ENCODE data around the gene DENND1B. TPM values are rescaled to one million over a fixed set of nuclear protein-coding genes. Genes with fewer than 3 reads are reported as not detected.

The DENND1B gene
- total RNA-seq, 1 experiment from 2014 or later = 14.1 TPM

- H4K20me1 ChIP-seq (ENCODE audit: insufficient read depth) = no peaks in the 10 kb centered on the region
- CTCF ChIA-PET = no interaction called here
- no peak overlapping the region for H2AFZ ChIP-seq
- no peaks in the 10 kb centered on the region for H3K36me3 ChIP-seq (ENCODE audit: low read depth)
- no peaks in the 10 kb centered on the region for H3K27me3 ChIP-seq (ENCODE audit: insufficient read depth, low read depth)
- H3K9me3 ChIP-seq (ENCODE audit: insufficient read depth, low read depth) = no peaks in the 10 kb centered on the region
- peaks cover 16% of the 10 kb centered on the region for H3K79me2 ChIP-seq (ENCODE audit: low read depth)
- no peak for DNase-seq
- no TSS peak for BruUV-seq (replicated peaks)
- no peaks in the 10 kb centered on the region for H3K4me1 ChIP-seq (replicated peaks; ENCODE audit: insufficient read depth)
- H3K9me2 ChIP-seq (ENCODE audit: insufficient read depth) = no peaks in the 10 kb centered on the region
- intact Hi-C loops (cut with micrococcal nuclease; ENCODE audit: unreplicated experiment) = no loop called here
- H3K27ac ChIP-seq = no peak overlapping the region
- TF ChIP-seq, protein P1, sequence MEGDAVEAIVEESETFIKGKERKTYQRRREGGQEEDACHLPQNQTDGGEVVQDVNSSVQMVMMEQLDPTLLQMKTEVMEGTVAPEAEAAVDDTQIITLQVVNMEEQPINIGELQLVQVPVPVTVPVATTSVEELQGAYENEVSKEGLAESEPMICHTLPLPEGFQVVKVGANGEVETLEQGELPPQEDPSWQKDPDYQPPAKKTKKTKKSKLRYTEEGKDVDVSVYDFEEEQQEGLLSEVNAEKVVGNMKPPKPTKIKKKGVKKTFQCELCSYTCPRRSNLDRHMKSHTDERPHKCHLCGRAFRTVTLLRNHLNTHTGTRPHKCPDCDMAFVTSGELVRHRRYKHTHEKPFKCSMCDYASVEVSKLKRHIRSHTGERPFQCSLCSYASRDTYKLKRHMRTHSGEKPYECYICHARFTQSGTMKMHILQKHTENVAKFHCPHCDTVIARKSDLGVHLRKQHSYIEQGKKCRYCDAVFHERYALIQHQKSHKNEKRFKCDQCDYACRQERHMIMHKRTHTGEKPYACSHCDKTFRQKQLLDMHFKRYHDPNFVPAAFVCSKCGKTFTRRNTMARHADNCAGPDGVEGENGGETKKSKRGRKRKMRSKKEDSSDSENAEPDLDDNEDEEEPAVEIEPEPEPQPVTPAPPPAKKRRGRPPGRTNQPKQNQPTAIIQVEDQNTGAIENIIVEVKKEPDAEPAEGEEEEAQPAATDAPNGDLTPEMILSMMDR (conservative IDR thresholded peaks at IDR 0.05) = no peak
- TF ChIP-seq EZH2 (IDR thresholded peaks at IDR 0.05; ENCODE audit: low read depth) = no peak
- no peak overlapping the region for H3K4me3 ChIP-seq
- no peaks in the 10 kb centered on the region for H3F3A ChIP-seq (ENCODE audit: insufficient read depth, low read depth)
- POLR2A ChIA-PET (ENCODE audit: unreplicated experiment) = interaction anchor here (0.7 kb wide), 1 partner anchor 40 kb away, joined by 3 read pairs; no protein-coding TSS in a partner anchor
- H3K4me2 ChIP-seq = no peak overlapping the region
These were observed 31.7 kb downstream of the DENND1B start for GRCh38 chr1:197743578-197743977.

DNA sequence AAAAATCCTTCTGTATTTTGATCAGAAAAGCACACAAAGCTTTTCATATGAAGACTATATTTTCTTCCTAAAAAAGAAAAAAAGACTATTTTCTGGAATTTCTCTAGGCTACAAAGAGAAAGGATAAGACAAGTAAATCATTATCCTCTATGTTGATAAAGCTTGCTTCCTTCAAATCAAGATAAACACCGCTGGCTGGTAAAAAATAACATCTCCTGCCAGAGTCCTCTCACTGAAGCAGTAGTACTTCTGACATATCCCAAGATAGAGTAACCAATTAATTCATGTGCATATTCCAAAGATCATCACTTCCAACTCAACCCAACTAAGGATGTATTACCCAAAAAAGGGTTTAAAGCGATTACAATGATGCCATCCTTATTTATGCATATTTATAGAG lies 34.3 kb downstream of the DENND1B start:
- H3K36me3 ChIP-seq (ENCODE audit: low read depth) = no peaks in the 10 kb centered on the region
- H3K4me2 ChIP-seq = no peak overlapping the region
- H3K27ac ChIP-seq = no peak overlapping the region
- no peak for DNase-seq
- H2AFZ ChIP-seq = no peak overlapping the region
- H3K79me2 ChIP-seq (ENCODE audit: low read depth) = peaks cover 25% of the 10 kb centered on the region
- peaks cover 18% of the 10 kb centered on the region for H3F3A ChIP-seq (ENCODE audit: insufficient read depth, low read depth)
- intact Hi-C loops (cut with micrococcal nuclease; ENCODE audit: unreplicated experiment) = no loop called here
- no peaks in the 10 kb centered on the region for H4K20me1 ChIP-seq (ENCODE audit: insufficient read depth)
- no peaks in the 10 kb centered on the region for H3K9me2 ChIP-seq (ENCODE audit: insufficient read depth)
- H3K4me3 ChIP-seq = no peak overlapping the region
- TF ChIP-seq EZH2 (IDR thresholded peaks at IDR 0.05; ENCODE audit: low read depth) = no peak
- BruUV-seq (replicated peaks) = no TSS peak
- ChIA-PET CTCF (no interaction called here), POLR2A (ENCODE audit: unreplicated experiment) (no interaction called here)
- no peaks in the 10 kb centered on the region for H3K27me3 ChIP-seq (ENCODE audit: insufficient read depth, low read depth)
- no peaks in the 10 kb centered on the region for H3K9me3 ChIP-seq (ENCODE audit: insufficient read depth, low read depth)
- H3K4me1 ChIP-seq (replicated peaks; ENCODE audit: insufficient read depth) = peaks cover 13% of the 10 kb centered on the region

- CTCF ChIA-PET = no interaction called here
- TF ChIP-seq, protein P1 (conservative IDR thresholded peaks at IDR 0.05) = no peak
- no peak for TF ChIP-seq EZH2 (IDR thresholded peaks at IDR 0.05; ENCODE audit: low read depth)
- peaks cover 13% of the 10 kb centered on the region for H3K4me1 ChIP-seq (replicated peaks; ENCODE audit: insufficient read depth)
- no peaks in the 10 kb centered on the region for H3K9me2 ChIP-seq (ENCODE audit: insufficient read depth)
- no peaks in the 10 kb centered on the region for H3K36me3 ChIP-seq (ENCODE audit: low read depth)
- no peak overlapping the region for H2AFZ ChIP-seq
- BruUV-seq (replicated peaks) = no TSS peak
- no peaks in the 10 kb centered on the region for H3K27me3 ChIP-seq (ENCODE audit: insufficient read depth, low read depth)
- H3K9me3 ChIP-seq (ENCODE audit: insufficient read depth, low read depth) = no peaks in the 10 kb centered on the region
- no peak overlapping the region for H3K4me2 ChIP-seq
- POLR2A ChIA-PET (ENCODE audit: unreplicated experiment) = no interaction called here
- no peaks in the 10 kb centered on the region for H4K20me1 ChIP-seq (ENCODE audit: insufficient read depth)
- no peak overlapping the region for H3K4me3 ChIP-seq
- no peak for DNase-seq
- peaks cover 18% of the 10 kb centered on the region for H3F3A ChIP-seq (ENCODE audit: insufficient read depth, low read depth)
- H3K79me2 ChIP-seq (ENCODE audit: low read depth) = peaks cover 23% of the 10 kb centered on the region
- intact Hi-C loops (cut with micrococcal nuclease; ENCODE audit: unreplicated experiment) = no loop called here
- H3K27ac ChIP-seq = no peak overlapping the region
These were observed 36.4 kb downstream of the DENND1B start for GRCh38 chr1:197738927-197739326.

- Histone ChIP-seq H3K9me2 (ENCODE audit: insufficient read depth) (no peaks in the 10 kb centered on the region), H3K9me3 (ENCODE audit: insufficient read depth, low read depth) (no peaks in the 10 kb centered on the region), H3K36me3 (ENCODE audit: low read depth) (no peaks in the 10 kb centered on the region), H3F3A (ENCODE audit: insufficient read depth, low read depth) (peaks cover 18% of the 10 kb centered on the region), H3K27me3 (ENCODE audit: insufficient read depth, low read depth) (no peaks in the 10 kb centered on the region), H3K27ac (no peak overlapping the region; the same call in 1 of the 2 replicates), H4K20me1 (ENCODE audit: insufficient read depth) (no peaks in the 10 kb centered on the region), H2AFZ (no peak overlapping the region), H3K4me3 (no peak overlapping the region), H3K79me2 (ENCODE audit: low read depth) (peaks cover 23% of the 10 kb centered on the region), H3K4me1 (replicated peaks; ENCODE audit: insufficient read depth) (peaks cover 13% of the 10 kb centered on the region), H3K4me2 (no peak overlapping the region)
- intact Hi-C loops (cut with micrococcal nuclease; ENCODE audit: unreplicated experiment) = no loop called here
- DNase-seq = no peak
- TF ChIP-seq, protein P1 (conservative IDR thresholded peaks at IDR 0.05) = no peak
- no peak for TF ChIP-seq EZH2 (IDR thresholded peaks at IDR 0.05; ENCODE audit: low read depth)
- BruUV-seq (replicated peaks) = no TSS peak
- POLR2A ChIA-PET (ENCODE audit: unreplicated experiment) = interaction anchor here (0.7 kb wide), 1 partner anchor 442 kb away, joined by 4 read pairs; no protein-coding TSS in a partner anchor
- CTCF ChIA-PET = interaction anchor here (0.7 kb wide), 1 partner anchor 17 kb away, joined by 3 read pairs; no protein-coding TSS in a partner anchor
These were observed 37.4 kb downstream of the DENND1B start for GRCh38 chr1:197737916-197738315.
